B cell (primary cell): ENCODE data around the gene UQCR11. TPM values are rescaled to one million over a fixed set of nuclear protein-coding genes. Genes with fewer than 3 reads are reported as not detected.

Source experiments
- ATAC-seq: fragments of 200-7000 bp; cut with Tn5 transposase; one replicate; pipeline ENCODE4 v1.10.0; 2021; ENCODE audit warnings: low read depth, mild to moderate bottlenecking, moderate number of reproducible peaks, moderate library complexity
- CTCF ChIA-PET: fragments of 350-600 bp; sonication (Branson Sonifier 250); formaldehyde crosslinking; loops from one replicate; lab custom pipeline; 2021; ENCODE audit warnings: antibody characterized with exemption, inconsistent platforms; lab: Charles Lee
- POLR2A ChIA-PET: fragments of 350-600 bp; sonication (Branson Sonifier 250); formaldehyde crosslinking; loops from one replicate; lab custom pipeline; 2021; ENCODE audit warnings: antibody characterized with exemption; lab: Charles Lee
- DNase-seq: peaks from one replicate; pipeline ENCODE4 v3.0.0; 2013
- H2AFZ ChIP-seq: 2 replicates; pipeline ENCODE4 v1.6.1; 2012; ENCODE audit warnings: mild to moderate bottlenecking, low read depth, low read length; ENCODE audit not compliant: insufficient read depth, poor library complexity, severe bottlenecking
- H3K27ac ChIP-seq, 2 donors: 1 replicate in 1 of 2; 2 replicates in 1 of 2; pipeline ENCODE4 v1.5.1; 2012 to 2013; ENCODE audit warnings: low read length in 2 of 2, mild to moderate bottlenecking in 2 of 2, moderate library complexity in 1 of 2
- H3K27me3 ChIP-seq, 4 experiments: fragments of 200-600 bp in 1 of 4; sonication (generic) in 1 of 4; replicated peaks in 1 of 4; 1 replicate in 2 of 4; 2 replicates in 2 of 4; pipeline versions ENCODE4 v1.6.1 to v1.7.0; 2013 to 2016; ENCODE audit warnings: low read length in 3 of 4, mild to moderate bottlenecking in 2 of 4, mixed read lengths in 1 of 4, moderate library complexity in 1 of 4; ENCODE audit not compliant: insufficient read depth in 4 of 4, control insufficient read depth in 3 of 4; ENCODE audit errors: control extremely low read depth in 1 of 4
- H3K36me3 ChIP-seq, 2 experiments: replicated peaks in 1 of 2; 1 replicate in 1 of 2; 2 replicates in 1 of 2; pipeline versions ENCODE4 v1.6.1 to v1.7.1; 2013; ENCODE audit warnings: low read length in 1 of 2; ENCODE audit not compliant: insufficient read depth in 2 of 2, control insufficient read depth in 1 of 2; ENCODE audit errors: control extremely low read depth in 1 of 2, extremely low read depth in 1 of 2
- H3K4me1 ChIP-seq, 2 donors: fragments of 200-600 bp in 1 of 2; sonication (generic) in 1 of 2; 1 replicate in 1 of 2; 2 replicates in 1 of 2; pipeline versions ENCODE4 v1.5.1 to v1.6.1; 2013 to 2017; ENCODE audit warnings: low read length in 2 of 2; ENCODE audit not compliant: control insufficient read depth in 2 of 2, insufficient read depth in 2 of 2
- H3K4me2 ChIP-seq: replicated peaks from 2 replicates; pipeline ENCODE3; 2012; ENCODE audit warnings: mild to moderate bottlenecking, low read depth, low read length; ENCODE audit not compliant: poor library complexity, severe bottlenecking
- H3K4me3 ChIP-seq, 5 experiments: fragments of 200-600 bp in 1 of 5; sonication (generic) in 1 of 5; 1 replicate in 3 of 5; 2 replicates in 2 of 5; pipeline versions ENCODE4 v1.5.1 to v1.7.0; 2011 to 2016; ENCODE audit warnings: low read length in 4 of 5, mild to moderate bottlenecking in 4 of 5, low read depth in 2 of 5, control low read depth in 1 of 5, moderate library complexity in 1 of 5; ENCODE audit not compliant: insufficient read depth in 1 of 5; ENCODE audit errors: control extremely low read depth in 1 of 5, extremely low read depth in 1 of 5
- H3K79me2 ChIP-seq: fragments of 200-600 bp; sonication (generic); one replicate; pipeline ENCODE4 v1.6.0; 2016; ENCODE audit warnings: low read length; ENCODE audit not compliant: control insufficient read depth, insufficient read depth
- H3K9ac ChIP-seq: fragments of 200-600 bp; sonication (generic); 2 replicates; pipeline ENCODE4 v1.6.1; 2017; ENCODE audit warnings: mild to moderate bottlenecking, low read length, moderate library complexity
- H3K9me3 ChIP-seq, 3 donors: one replicate each; pipeline versions ENCODE4 v1.6.1 to v1.7.1; 2013; ENCODE audit warnings: low read length in 2 of 3; ENCODE audit not compliant: control insufficient read depth in 2 of 3, insufficient read depth in 1 of 3; ENCODE audit errors: control extremely low read depth in 1 of 3
- H4K20me1 ChIP-seq: 2 replicates; pipeline ENCODE4 v1.6.0; 2012; ENCODE audit warnings: mild to moderate bottlenecking, low read length; ENCODE audit not compliant: insufficient read depth, control insufficient read depth, poor library complexity, severe bottlenecking
- H3K27ac Mint-ChIP-seq: one replicate; pipeline ENCODE4 v1.8.0; 2021; ENCODE audit warnings: mixed read lengths
- H3K27me3 Mint-ChIP-seq: one replicate; pipeline ENCODE4 v1.8.0; 2021; ENCODE audit warnings: mixed read lengths
- H3K4me1 Mint-ChIP-seq: one replicate; pipeline ENCODE4 v1.8.0; 2021; ENCODE audit warnings: mixed read lengths
- H3K4me3 Mint-ChIP-seq: one replicate; pipeline ENCODE4 v1.8.0; 2021; ENCODE audit warnings: mixed read lengths
- H3K9me3 Mint-ChIP-seq: one replicate; pipeline ENCODE4 v1.8.0; 2022; ENCODE audit warnings: mixed read lengths; ENCODE audit not compliant: insufficient read depth
- EZH2 ChIP-seq: IDR thresholded peaks from 2 replicates; pipeline ENCODE4 v1.6.1; 2012; ENCODE audit warnings: borderline replicate concordance, low read depth, mild to moderate bottlenecking, moderate library complexity, low read length; ENCODE audit not compliant: insufficient read depth, poor library complexity, severe bottlenecking
- WGBS: methylation state at CpG from one replicate; pipeline ENCODE4 v1.1.5; 2013; ENCODE audit warnings: missing lambda C conversion rate; ENCODE audit not compliant: insufficient coverage; 5-methylcytosine and 5-hydroxymethylcytosine counted together
- intact Hi-C: fragments of 100-400 bp; cut with micrococcal nuclease; formaldehyde crosslinking; loops from one replicate; pipeline ENCODE4 v1.10.0; 2022
- polyA plus RNA-seq: library from polyadenylated mRNA; depleted of rRNA; stranded (reverse); fragments of >200 nt; gene quantifications from 2 replicates; pipeline ENCODE4 v1.2.3, GENCODE V29; 2012
- total RNA-seq, 2 donors: library from RNA; stranded (reverse); fragments of 120-200 nt in 1 of 2; gene quantifications; 1 replicate in 1 of 2; 2 replicates in 1 of 2; pipeline versions ENCODE4 v1.2.3 to v1.2.4, GENCODE V29; 2013 to 2022
- TF ChIP-seq, protein P1 (sequence below): fragments of 200-600 bp; IDR thresholded peaks from one replicate; pipeline ENCODE4 v1.8.0; 2022; ENCODE audit warnings: antibody characterized with exemption, mild to moderate bottlenecking

Gene UQCR11
- total and polyA plus RNA-seq, 2 donors (not counting 1 experiment from before 2014, with no cell fraction given): 59.5 to 66.8 TPM

DNA sequence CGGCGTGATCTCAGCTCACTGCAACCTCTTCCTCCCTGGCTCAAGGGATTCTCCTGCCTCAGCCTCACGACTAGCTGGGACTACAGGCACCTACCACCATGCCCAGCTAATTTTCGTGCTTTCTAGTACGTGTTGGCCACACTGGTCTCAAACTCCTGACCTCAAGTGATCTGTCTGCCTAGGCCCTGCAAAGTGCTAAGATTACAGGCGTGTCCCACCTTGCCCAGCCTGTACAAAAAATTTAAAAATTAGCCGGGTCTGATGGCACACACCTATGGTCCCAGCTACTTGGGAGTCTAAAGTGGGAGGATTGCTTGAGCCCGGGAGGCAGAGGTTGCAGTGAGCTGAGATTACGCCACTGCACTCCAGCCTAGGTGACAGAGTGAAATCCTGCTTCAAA, 32.5 kb downstream of the UQCR11 start:
- Histone ChIP-seq H2AFZ (no peak overlapping the region), H3K9me3 (no peaks in the 10 kb centered on the region), H3K27ac (no peak overlapping the region), H3K27me3 (peaks cover 0 to 5% (median 0%) of the 10 kb centered on the region in 4 experiments), H3K79me2 (peaks cover 3% of the 10 kb centered on the region), H3K4me1 (peaks cover 6 to 7% of the 10 kb centered on the region in 2 donors), H3K36me3 (peaks cover 0 to 14% of the 10 kb centered on the region in 2 experiments), H4K20me1 (peaks cover 5% of the 10 kb centered on the region), H3K4me3 (no peak overlapping the region), H3K9ac (no peak overlapping the region), H3K4me2 (no peak overlapping the region)
- no peak for DNase-seq
- WGBS: 90% methylated on average over 7 of the region's 9 CpGs
- Mint-ChIP-seq H3K4me1 (peaks cover 2% of the 10 kb centered on the region), H3K27ac (no peak overlapping the region), H3K4me3 (no peak overlapping the region), H3K9me3 (no peaks in the 10 kb centered on the region), H3K27me3 (peaks cover 3% of the 10 kb centered on the region)
- POLR2A ChIA-PET: no interaction called here
- CTCF ChIA-PET: no interaction called here
- intact Hi-C loops: no loop called here
- TF ChIP-seq EZH2: no peak
- TF ChIP-seq, protein P1, sequence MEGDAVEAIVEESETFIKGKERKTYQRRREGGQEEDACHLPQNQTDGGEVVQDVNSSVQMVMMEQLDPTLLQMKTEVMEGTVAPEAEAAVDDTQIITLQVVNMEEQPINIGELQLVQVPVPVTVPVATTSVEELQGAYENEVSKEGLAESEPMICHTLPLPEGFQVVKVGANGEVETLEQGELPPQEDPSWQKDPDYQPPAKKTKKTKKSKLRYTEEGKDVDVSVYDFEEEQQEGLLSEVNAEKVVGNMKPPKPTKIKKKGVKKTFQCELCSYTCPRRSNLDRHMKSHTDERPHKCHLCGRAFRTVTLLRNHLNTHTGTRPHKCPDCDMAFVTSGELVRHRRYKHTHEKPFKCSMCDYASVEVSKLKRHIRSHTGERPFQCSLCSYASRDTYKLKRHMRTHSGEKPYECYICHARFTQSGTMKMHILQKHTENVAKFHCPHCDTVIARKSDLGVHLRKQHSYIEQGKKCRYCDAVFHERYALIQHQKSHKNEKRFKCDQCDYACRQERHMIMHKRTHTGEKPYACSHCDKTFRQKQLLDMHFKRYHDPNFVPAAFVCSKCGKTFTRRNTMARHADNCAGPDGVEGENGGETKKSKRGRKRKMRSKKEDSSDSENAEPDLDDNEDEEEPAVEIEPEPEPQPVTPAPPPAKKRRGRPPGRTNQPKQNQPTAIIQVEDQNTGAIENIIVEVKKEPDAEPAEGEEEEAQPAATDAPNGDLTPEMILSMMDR: no peak
- no peak for ATAC-seq

DNA sequence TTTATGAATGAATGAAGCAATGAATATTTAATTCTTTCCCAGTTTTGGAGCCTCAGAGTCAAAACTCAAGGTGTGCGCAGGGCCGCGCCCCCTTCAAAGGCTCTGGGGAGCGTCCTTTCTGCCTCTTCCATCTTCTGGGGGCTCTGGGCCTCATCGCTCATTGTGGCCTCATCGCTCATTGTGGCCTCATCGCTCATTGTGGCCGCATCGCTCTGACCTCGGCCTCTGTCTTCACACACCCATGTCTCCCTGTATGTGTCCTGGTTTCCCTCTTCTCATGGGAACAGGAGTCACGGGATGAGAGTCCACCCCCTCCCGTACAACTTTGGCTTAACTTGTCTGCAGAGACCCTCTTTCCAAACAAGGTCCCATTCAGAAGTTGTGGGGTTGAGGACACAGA, 33.9 kb downstream of the UQCR11 start:
- Mint-ChIP-seq H3K27ac (no peak overlapping the region), H3K4me3 (no peak overlapping the region), H3K27me3 (peaks cover 3% of the 10 kb centered on the region), H3K9me3 (no peaks in the 10 kb centered on the region), H3K4me1 (peaks cover 2% of the 10 kb centered on the region)
- ChIA-PET CTCF (no interaction called here), POLR2A (no interaction called here)
- DNase-seq: no peak
- no peak overlapping the region for H3K9ac ChIP-seq
- intact Hi-C loops: no loop called here
- peaks cover 0 to 4% of the 10 kb centered on the region in 2 experiments for H3K36me3 ChIP-seq
- no peak overlapping the region for H3K4me2 ChIP-seq
- no peak for ATAC-seq
- H3K9me3 ChIP-seq: no peaks in the 10 kb centered on the region
- no peak overlapping the region for H3K4me3 ChIP-seq
- peaks cover 0 to 10% (median 0%) of the 10 kb centered on the region in 4 experiments for H3K27me3 ChIP-seq
- no peak for TF ChIP-seq EZH2
- no peak overlapping the region for H2AFZ ChIP-seq
- peaks cover 11 to 13% of the 10 kb centered on the region in 2 donors for H3K4me1 ChIP-seq
- H4K20me1 ChIP-seq: peaks cover 5% of the 10 kb centered on the region
- peaks cover 3% of the 10 kb centered on the region for H3K79me2 ChIP-seq
- 96% methylated on average over 11 of the region's 12 CpGs for WGBS
- no peak overlapping the region for H3K27ac ChIP-seq
